ENCODE data around the gene MAML3.

The MAML3 gene

DNA sequence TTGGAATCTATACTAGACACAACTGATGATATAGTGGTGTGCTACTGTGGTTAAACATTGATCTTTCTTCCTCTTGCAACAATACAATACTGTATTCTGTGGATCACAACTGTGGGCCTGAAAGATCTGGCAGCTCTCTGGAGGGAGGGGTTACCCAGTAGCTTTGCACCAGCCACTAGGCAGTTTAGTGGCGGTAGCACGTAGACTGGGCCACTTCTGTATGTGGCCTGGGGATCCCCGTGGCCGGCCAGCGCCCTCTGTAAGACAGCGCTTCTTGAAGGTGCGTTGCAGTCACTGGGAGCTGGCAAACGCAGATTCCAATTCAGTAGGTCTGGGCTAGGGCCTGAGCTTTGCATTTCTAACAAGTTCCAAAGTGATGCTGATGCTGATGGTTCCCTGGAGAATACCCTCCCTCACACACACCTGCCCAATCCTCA lies 319.7 kb downstream of the MAML3 start:
- Mint-ChIP-seq H3K27me3 (ENCODE audit: low read depth, poor library complexity) (no peaks in the 10 kb centered on the region), H3K4me3 (no peak overlapping the region), H3K9me3 (peaks cover 3% of the 10 kb centered on the region), H3K36me3 (ENCODE audit: low read depth) (peaks cover 38% of the 10 kb centered on the region), H3K27ac (peak overlapping the region; percentile 94), H3K4me1 (peaks cover 73% of the 10 kb centered on the region)
- TF ChIP-seq, protein P1, sequence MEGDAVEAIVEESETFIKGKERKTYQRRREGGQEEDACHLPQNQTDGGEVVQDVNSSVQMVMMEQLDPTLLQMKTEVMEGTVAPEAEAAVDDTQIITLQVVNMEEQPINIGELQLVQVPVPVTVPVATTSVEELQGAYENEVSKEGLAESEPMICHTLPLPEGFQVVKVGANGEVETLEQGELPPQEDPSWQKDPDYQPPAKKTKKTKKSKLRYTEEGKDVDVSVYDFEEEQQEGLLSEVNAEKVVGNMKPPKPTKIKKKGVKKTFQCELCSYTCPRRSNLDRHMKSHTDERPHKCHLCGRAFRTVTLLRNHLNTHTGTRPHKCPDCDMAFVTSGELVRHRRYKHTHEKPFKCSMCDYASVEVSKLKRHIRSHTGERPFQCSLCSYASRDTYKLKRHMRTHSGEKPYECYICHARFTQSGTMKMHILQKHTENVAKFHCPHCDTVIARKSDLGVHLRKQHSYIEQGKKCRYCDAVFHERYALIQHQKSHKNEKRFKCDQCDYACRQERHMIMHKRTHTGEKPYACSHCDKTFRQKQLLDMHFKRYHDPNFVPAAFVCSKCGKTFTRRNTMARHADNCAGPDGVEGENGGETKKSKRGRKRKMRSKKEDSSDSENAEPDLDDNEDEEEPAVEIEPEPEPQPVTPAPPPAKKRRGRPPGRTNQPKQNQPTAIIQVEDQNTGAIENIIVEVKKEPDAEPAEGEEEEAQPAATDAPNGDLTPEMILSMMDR (IDR thresholded peaks at IDR 0.05) = no peak
- DNase-seq = no peak

DNA sequence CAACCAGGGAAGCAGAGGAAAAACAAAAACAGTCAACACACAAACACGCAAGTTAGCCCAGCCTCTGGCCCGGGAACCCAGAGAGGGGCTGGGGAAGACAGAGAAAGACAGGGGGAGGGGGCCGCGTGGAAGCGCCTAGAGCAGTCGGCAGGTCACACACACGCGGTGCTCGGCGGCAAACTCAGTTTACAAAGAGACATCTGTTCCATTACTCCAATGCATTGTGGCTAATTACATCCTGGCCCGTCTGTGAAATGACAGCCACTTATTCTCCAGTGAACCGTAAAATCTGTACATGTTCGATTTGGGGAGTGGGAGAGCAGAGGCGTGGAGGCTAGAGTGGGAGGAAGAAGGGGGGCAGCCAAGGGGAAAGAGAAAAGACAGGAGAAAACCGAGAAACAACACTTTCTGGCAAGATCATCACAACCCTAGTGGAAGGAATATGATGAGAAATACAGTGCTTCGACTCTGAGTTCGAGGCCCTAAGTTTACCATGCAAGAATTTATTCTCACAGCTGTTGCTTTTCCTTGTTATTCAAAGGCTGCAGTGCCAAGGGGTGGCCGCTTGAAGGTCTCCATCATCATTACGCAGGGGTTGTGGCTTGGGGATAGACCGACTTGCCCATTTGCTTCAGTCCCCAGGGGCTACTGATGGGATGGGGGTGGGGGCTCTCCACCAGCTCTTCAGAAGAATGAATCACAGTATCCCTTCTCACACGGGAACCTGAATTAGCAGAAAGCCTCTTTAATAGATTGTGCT lies 320.7 kb downstream of the MAML3 start:
- Mint-ChIP-seq H3K4me3 (peak overlapping the region; percentile 60), H3K27me3 (ENCODE audit: low read depth, poor library complexity) (no peaks in the 10 kb centered on the region), H3K36me3 (ENCODE audit: low read depth) (peaks cover 40% of the 10 kb centered on the region), H3K27ac (peak overlapping the region; percentile 95), H3K4me1 (peaks cover 70% of the 10 kb centered on the region), H3K9me3 (peaks cover 3% of the 10 kb centered on the region)
- peak; percentile 16 for DNase-seq
- TF ChIP-seq, protein P1 (IDR thresholded peaks at IDR 0.05) = no peak

DNA sequence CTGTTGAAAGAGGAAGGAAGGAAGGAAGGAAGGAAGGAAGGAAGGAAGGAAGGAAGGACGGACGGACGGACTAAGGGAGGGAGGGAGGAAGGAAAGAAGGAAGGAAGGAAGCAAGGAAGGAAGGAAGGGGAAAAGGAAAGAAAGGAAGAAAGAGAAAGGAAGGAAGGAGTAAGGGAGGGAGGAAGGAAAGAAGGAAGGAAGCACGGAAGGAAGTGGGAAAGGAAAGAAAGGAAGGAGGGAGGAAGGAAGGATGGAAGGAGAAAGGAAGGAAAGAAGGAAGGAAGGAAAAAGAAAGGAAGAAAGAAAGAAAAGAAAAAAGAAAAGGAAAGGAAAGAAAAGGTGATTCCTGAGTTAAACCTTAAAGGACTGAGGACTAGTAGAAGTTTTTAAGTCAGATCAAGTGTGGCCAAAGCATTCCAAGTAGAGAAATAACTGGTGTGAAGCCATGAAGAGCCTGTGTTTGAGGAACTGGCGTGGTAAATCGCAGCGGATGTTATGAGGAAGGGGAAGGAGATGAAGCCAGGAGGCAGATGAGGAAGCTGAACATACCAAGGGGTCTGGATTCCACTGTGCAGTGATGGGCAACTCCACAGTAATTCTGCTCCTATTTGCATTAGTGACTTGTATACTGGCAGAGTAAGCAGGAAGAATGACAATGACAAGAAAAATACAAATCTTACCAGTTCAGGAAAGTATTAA lies 324.9 kb downstream of the MAML3 start:
- TF ChIP-seq, protein P1 (IDR thresholded peaks at IDR 0.05) = no peak
- Mint-ChIP-seq H3K4me3 (no peak overlapping the region), H3K9me3 (peaks cover 3% of the 10 kb centered on the region), H3K4me1 (peaks cover 73% of the 10 kb centered on the region), H3K27me3 (ENCODE audit: low read depth, poor library complexity) (no peaks in the 10 kb centered on the region), H3K27ac (peak overlapping the region; percentile 40), H3K36me3 (ENCODE audit: low read depth) (peaks cover 37% of the 10 kb centered on the region)
- no peak for DNase-seq

DNA sequence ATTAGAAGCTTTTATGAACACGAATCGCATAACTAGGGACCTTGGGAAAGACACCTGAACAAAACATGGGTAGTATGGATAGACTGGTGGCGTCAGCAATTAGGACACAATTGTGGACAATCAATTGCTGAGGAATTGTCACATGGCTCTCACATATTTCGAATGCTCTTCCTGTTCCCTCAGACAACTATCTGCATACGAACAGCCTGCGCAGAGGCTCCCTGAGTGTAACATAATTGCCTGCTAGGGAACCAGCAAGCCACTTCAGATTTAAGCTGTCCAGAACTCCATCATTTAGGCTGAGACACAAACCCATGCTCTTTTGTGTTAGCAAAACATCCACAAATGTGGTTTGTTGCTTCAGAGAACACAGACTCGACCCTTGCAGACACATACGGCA lies 327.6 kb downstream of the MAML3 start:
- H3K9me3 Mint-ChIP-seq = peaks cover 10% of the 10 kb centered on the region
- H3K36me3 Mint-ChIP-seq (ENCODE audit: low read depth) = peaks cover 44% of the 10 kb centered on the region
- TF ChIP-seq, protein P1 (IDR thresholded peaks at IDR 0.05) = no peak
- no peak for DNase-seq
- peak overlapping the region; percentile 89 for H3K27ac Mint-ChIP-seq
- H3K4me1 Mint-ChIP-seq = peaks cover 69% of the 10 kb centered on the region
- no peak overlapping the region for H3K4me3 Mint-ChIP-seq
- no peaks in the 10 kb centered on the region for H3K27me3 Mint-ChIP-seq (ENCODE audit: low read depth, poor library complexity)

DNA sequence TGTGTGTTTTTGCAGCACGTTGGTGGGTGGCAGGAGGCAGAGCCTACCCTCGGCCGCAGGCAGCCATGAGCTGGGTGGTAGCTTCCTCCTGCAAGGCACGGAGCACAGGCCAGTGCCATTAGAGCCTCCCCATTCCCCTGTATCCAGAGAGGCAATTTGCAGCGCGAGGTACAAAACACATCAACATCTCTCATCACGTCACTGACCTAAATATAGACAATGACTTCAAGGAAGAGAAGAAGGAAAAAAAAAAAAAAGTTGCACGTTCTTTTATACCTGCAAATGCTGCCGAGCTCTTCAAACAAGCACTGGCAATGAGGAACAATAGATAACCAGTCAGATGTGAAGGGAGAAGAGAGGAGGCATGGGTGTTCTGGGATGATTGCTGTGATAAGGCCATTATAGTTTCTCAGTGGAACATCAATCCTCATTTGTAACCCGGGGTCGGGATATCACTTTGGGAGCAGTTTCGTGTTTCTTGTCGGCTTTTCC lies 328.4 kb downstream of the MAML3 start:
- Mint-ChIP-seq H3K4me3 (peak overlapping the region; percentile 56), H3K9me3 (peaks cover 17% of the 10 kb centered on the region), H3K4me1 (peaks cover 60% of the 10 kb centered on the region), H3K27me3 (ENCODE audit: low read depth, poor library complexity) (no peaks in the 10 kb centered on the region), H3K36me3 (ENCODE audit: low read depth) (peaks cover 44% of the 10 kb centered on the region), H3K27ac (peak overlapping the region; percentile 89)
- TF ChIP-seq, protein P1 (IDR thresholded peaks at IDR 0.05) = no peak
- no peak for DNase-seq
